ENCODE measurements around the gene ECSIT.

ECSIT gene

GRCh38 chr19:11479898-11480714 lies 48.8 kb downstream of the ECSIT start:
- TF ChIP-seq, protein P1, sequence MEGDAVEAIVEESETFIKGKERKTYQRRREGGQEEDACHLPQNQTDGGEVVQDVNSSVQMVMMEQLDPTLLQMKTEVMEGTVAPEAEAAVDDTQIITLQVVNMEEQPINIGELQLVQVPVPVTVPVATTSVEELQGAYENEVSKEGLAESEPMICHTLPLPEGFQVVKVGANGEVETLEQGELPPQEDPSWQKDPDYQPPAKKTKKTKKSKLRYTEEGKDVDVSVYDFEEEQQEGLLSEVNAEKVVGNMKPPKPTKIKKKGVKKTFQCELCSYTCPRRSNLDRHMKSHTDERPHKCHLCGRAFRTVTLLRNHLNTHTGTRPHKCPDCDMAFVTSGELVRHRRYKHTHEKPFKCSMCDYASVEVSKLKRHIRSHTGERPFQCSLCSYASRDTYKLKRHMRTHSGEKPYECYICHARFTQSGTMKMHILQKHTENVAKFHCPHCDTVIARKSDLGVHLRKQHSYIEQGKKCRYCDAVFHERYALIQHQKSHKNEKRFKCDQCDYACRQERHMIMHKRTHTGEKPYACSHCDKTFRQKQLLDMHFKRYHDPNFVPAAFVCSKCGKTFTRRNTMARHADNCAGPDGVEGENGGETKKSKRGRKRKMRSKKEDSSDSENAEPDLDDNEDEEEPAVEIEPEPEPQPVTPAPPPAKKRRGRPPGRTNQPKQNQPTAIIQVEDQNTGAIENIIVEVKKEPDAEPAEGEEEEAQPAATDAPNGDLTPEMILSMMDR (IDR thresholded peaks at IDR 0.05), result no peak

- TF ChIP-seq, protein P1 (IDR thresholded peaks at IDR 0.05), result no peak
These were observed 49.6 kb downstream of the ECSIT start for GRCh38 chr19:11479090-11479897.

DNA sequence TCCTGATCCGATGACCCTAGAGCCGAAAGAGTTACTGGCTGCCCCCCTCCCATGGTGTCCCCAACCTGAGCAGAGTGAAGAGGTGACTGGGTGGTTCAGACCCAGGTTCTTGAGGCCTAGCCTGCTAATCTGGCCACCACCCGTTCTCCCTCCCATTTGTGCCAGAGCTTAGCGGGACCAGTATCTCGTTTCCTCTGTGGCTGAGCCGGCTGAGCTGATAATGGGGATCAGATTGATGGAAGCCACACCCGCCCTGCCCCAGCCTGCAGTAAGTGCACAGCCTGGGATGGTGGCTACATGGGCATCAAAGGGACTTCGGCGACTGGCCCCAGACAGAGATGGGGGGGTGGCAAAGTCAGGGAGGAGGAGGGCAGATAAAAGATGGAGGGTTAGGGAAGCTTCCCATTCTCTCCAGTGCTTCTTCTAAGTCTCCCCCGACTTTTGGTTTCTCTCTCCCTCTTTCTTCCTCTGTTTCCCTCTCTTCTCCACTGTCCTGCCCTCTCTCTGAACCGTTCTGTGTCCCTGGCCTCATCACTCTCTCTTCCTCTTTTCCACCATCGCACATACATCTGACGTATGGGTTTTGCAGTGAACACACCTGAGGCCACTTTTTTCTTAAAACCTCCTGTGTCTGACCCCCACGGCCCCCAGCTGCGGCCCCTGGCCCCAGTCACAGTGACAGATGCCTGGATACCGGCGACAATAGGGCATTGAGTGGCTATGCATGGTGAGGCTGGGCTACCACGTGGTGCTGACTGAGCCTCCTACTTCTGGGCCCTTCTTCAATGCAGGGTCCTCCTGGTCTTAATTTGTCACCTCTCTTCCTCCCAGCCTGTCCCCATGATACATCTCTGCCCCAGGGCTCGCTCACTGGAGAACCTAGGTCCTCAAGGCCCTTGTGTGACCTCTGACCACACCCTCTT lies 50.5 kb downstream of the ECSIT start:
- TF ChIP-seq, protein P1 (IDR thresholded peaks at IDR 0.05), result no peak

DNA sequence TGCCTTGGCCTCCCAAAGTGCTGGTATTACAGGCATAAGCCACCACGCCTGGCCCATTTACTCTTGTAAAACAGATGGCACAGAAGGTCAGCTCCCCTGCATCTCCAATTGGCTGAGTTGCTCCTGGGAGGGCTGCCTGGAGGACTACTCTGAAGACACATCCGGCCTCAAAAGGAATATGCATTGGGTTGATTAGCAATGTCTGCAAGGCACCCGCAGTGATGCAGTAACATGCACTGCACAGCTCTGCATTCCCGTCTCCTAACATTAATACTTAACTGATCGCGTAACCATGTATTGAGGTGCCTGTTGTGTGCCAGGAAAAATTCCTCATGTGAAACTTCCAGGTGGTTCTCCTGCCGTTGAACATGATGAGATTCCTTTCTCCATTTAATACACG lies 53.1 kb downstream of the ECSIT start:
- TF ChIP-seq, protein P1 (IDR thresholded peaks at IDR 0.05), result no peak

DNA sequence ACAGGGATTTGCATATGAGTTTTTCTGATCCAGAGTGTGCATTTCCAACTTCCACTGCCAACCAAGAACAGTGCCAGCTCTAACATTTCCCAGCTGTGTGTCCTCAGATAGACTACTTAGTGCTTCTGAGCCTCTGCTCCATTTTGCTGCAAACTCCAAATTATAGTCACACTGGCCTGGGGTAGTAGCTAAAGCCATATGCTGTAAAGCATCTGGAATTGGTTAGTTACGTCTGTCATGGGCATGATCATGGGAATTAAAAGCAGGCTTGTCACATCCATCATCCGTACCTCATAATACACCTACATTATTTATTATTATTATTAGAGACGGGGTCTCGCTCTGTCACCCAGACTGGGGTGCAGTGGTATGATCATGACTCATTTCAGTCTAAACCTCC lies 55.2 kb downstream of the ECSIT start:
- TF ChIP-seq, protein P1 (IDR thresholded peaks at IDR 0.05), result no peak

DNA sequence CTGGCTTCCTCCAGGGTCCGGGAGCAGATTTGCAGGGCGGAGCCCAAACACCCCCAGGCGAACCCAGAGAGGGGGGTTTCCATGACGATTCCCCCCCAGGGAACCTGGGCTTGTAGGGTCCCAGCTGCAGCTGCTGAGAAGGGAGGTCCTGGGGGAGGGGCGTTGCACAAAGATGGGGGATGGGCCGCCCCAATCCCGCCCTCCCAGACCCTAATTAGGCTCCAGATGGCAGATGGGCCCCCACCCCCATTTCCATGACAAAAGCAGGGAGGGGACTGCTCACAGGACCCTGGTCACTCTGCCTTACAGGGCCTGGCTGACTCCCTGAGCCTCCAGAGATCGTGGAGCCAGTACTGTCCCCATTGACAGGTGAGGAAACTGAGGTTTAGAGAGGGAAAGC lies 63.3 kb downstream of the ECSIT start:
- TF ChIP-seq, protein P1 (IDR thresholded peaks at IDR 0.05), result no peak

All from LNCAP (cell line).